WTC11 (cell line): ENCODE results near the gene NAA20. TPM values are rescaled to one million over a fixed set of nuclear protein-coding genes. Genes with fewer than 3 reads are reported as not detected.

Experiments used
- ATAC-seq: fragments of 200-7000 bp; cut with Tn5 transposase; 2 replicates; pipeline ENCODE4 v1.10.0; 2021; ENCODE audit warnings: mild to moderate bottlenecking, moderate library complexity
- CTCF ChIA-PET: fragments of 300-600 bp; sonication (Branson Sonifier 250); formaldehyde crosslinking; loops from one replicate; lab custom pipeline; 2021; ENCODE audit warnings: antibody characterized with exemption; lab: Charles Lee
- POLR2A ChIA-PET: fragments of 350-600 bp; sonication (Branson Sonifier 250); formaldehyde crosslinking; loops from one replicate; lab custom pipeline; 2021; ENCODE audit warnings: antibody characterized with exemption; lab: Charles Lee
- DNase-seq: peaks from one replicate; pipeline ENCODE4 v3.0.0; 2021; ENCODE audit warnings: low spot score
- H3K27ac Mint-ChIP-seq: 2 replicates; pipeline ENCODE4 v1.8.0; 2021; ENCODE audit warnings: mixed read lengths
- H3K27me3 Mint-ChIP-seq: 2 replicates; pipeline ENCODE4 v1.8.0; 2021; ENCODE audit warnings: low read depth, mild to moderate bottlenecking, moderate library complexity, mixed read lengths
- H3K36me3 Mint-ChIP-seq: 2 replicates; pipeline ENCODE4 v1.8.0; 2021; ENCODE audit warnings: mixed read lengths
- H3K4me1 Mint-ChIP-seq: 2 replicates; pipeline ENCODE4 v1.8.0; 2022; ENCODE audit warnings: mixed read lengths
- H3K4me3 Mint-ChIP-seq: 2 replicates; pipeline ENCODE4 v1.8.0; 2021; ENCODE audit warnings: mild to moderate bottlenecking, moderate library complexity, mixed read lengths
- H3K9me3 Mint-ChIP-seq: 2 replicates; pipeline ENCODE4 v1.8.0; 2021; ENCODE audit warnings: mixed read lengths
- ATF1 ChIP-seq: sonication (generic); formaldehyde crosslinking; IDR thresholded peaks from 2 replicates; pipeline ENCODE4 v1.8.1; 2023; ENCODE audit warnings: mild to moderate bottlenecking, moderate library complexity, missing genetic modification reagents
- ATF6 ChIP-seq: sonication (generic); formaldehyde crosslinking; IDR thresholded peaks from 2 replicates; pipeline ENCODE4 v1.8.1; 2023; ENCODE audit warnings: mild to moderate bottlenecking, missing genetic modification reagents
- CREB1 ChIP-seq: sonication (generic); formaldehyde crosslinking; IDR thresholded peaks from 2 replicates; pipeline ENCODE4 v1.8.0; 2023; ENCODE audit warnings: mild to moderate bottlenecking, missing genetic modification reagents
- CREM ChIP-seq: sonication (generic); formaldehyde crosslinking; IDR thresholded peaks from 2 replicates; pipeline ENCODE4 v1.8.1; 2022; ENCODE audit warnings: mild to moderate bottlenecking, missing genetic modification reagents, moderate library complexity
- ESRRA ChIP-seq: sonication (generic); formaldehyde crosslinking; IDR thresholded peaks from 2 replicates; pipeline ENCODE4 v1.8.1; 2022; ENCODE audit warnings: mild to moderate bottlenecking, missing genetic modification reagents, borderline replicate concordance
- ETV6 ChIP-seq: sonication (generic); formaldehyde crosslinking; IDR thresholded peaks from 2 replicates; pipeline ENCODE4 v1.8.1; 2022; ENCODE audit warnings: mild to moderate bottlenecking, missing genetic modification reagents
- FOXK1 ChIP-seq: sonication (generic); formaldehyde crosslinking; IDR thresholded peaks from 2 replicates; pipeline ENCODE4 v1.8.0; 2022; ENCODE audit warnings: mild to moderate bottlenecking, moderate library complexity, missing genetic modification reagents
- GTF2I ChIP-seq: fragments of 250-450 bp; sonication (Bioruptor Pico); conservative IDR thresholded peaks from 2 replicates; pipeline ENCODE4 v1.4.0; 2021; ENCODE audit warnings: mild to moderate bottlenecking
- IRF1 ChIP-seq: sonication (generic); formaldehyde crosslinking; IDR thresholded peaks from 2 replicates; pipeline ENCODE4 v1.8.0; 2023; ENCODE audit warnings: missing genetic modification reagents
- JAZF1 ChIP-seq: fragments of 250-450 bp; sonication (Bioruptor Pico); IDR thresholded peaks from 2 replicates; pipeline ENCODE4 v1.9.0; 2021; ENCODE audit warnings: moderate library complexity, mild to moderate bottlenecking, inconsistent platforms
- MYBL2 ChIP-seq: sonication (generic); formaldehyde crosslinking; IDR thresholded peaks from 2 replicates; pipeline ENCODE4 v1.8.1; 2023; ENCODE audit warnings: mild to moderate bottlenecking, moderate library complexity, missing genetic modification reagents
- NFYB ChIP-seq: sonication (generic); formaldehyde crosslinking; conservative IDR thresholded peaks from 2 replicates; pipeline ENCODE4 v1.8.0; 2022; ENCODE audit warnings: low read depth, missing genetic modification reagents
- SOX15 ChIP-seq: fragments of 250-450 bp; sonication (Bioruptor Pico); IDR thresholded peaks from 2 replicates; pipeline ENCODE4 v1.9.0; 2021; ENCODE audit warnings: mild to moderate bottlenecking
- SP1 ChIP-seq: sonication (generic); formaldehyde crosslinking; conservative IDR thresholded peaks from 2 replicates; pipeline ENCODE4 v1.8.1; 2022; ENCODE audit warnings: missing genetic modification reagents
- TCF7 ChIP-seq: sonication (generic); formaldehyde crosslinking; IDR thresholded peaks from 2 replicates; pipeline ENCODE4 v1.8.0; 2022; ENCODE audit warnings: mild to moderate bottlenecking, low read depth, missing genetic modification reagents, moderate library complexity
- TEAD1 ChIP-seq: sonication (generic); formaldehyde crosslinking; IDR thresholded peaks from 2 replicates; pipeline ENCODE4 v1.8.0; 2022; ENCODE audit warnings: mild to moderate bottlenecking, missing genetic modification reagents
- TEAD4 ChIP-seq: sonication (generic); formaldehyde crosslinking; IDR thresholded peaks from 2 replicates; pipeline ENCODE4 v1.8.0; 2022; ENCODE audit warnings: mild to moderate bottlenecking, missing genetic modification reagents
- USF2 ChIP-seq: sonication (generic); formaldehyde crosslinking; IDR thresholded peaks from 2 replicates; pipeline ENCODE4 v1.8.1; 2023; ENCODE audit warnings: mild to moderate bottlenecking, missing genetic modification reagents, moderate library complexity
- ZNF317 ChIP-seq: sonication (generic); formaldehyde crosslinking; IDR thresholded peaks from 2 replicates; pipeline ENCODE4 v1.8.1; 2023; ENCODE audit warnings: low read depth, mild to moderate bottlenecking, moderate library complexity, missing genetic modification reagents, borderline replicate concordance
- ZSCAN18 ChIP-seq: fragments of 250-450 bp; sonication (Bioruptor Pico); IDR thresholded peaks from 2 replicates; pipeline ENCODE4 v2.1.2; 2022; ENCODE audit warnings: mild to moderate bottlenecking, moderate library complexity
- total RNA-seq: library from RNA; stranded (reverse); gene quantifications from 3 replicates; pipeline ENCODE4 v1.2.3, GENCODE V29; 2021

Gene NAA20
- total RNA-seq, 1 experiment from 2014 or later = 34.0 TPM

GRCh38 chr20:20034486-20034885 is 17.3 kb downstream of the NAA20 start:
- Mint-ChIP-seq H3K36me3 (peaks cover 52% of the 10 kb centered on the region), H3K9me3 (no peaks in the 10 kb centered on the region), H3K27ac (no peak overlapping the region), H3K27me3 (no peaks in the 10 kb centered on the region), H3K4me1 (peaks cover 5% of the 10 kb centered on the region), H3K4me3 (no peak overlapping the region)
- DNase-seq = no peak
- ATAC-seq = no peak
- POLR2A ChIA-PET = no interaction called here
- CTCF ChIA-PET = no interaction called here
- no peak for TF ChIP-seq TCF7 (CRISPR knock-in tag)
- no peak for TF ChIP-seq JAZF1
- no peak for TF ChIP-seq ETV6 (CRISPR knock-in tag)
- no peak for TF ChIP-seq CREB1 (CRISPR knock-in tag)
- TF ChIP-seq GTF2I (CRISPR knock-in tag) = no peak
- no peak for TF ChIP-seq TEAD4 (CRISPR knock-in tag)
- TF ChIP-seq IRF1 (CRISPR knock-in tag) = no peak
- no peak for TF ChIP-seq ATF6 (CRISPR knock-in tag)

GRCh38 chr20:20036756-20037155 is 19.6 kb downstream of the NAA20 start:
- no peak overlapping the region for H3K4me3 Mint-ChIP-seq

More at GRCh38 chr20:20036756-20037155, 19.6 kb downstream of the NAA20 start:
- peaks cover 69% of the 10 kb centered on the region for H3K36me3 Mint-ChIP-seq
- no peaks in the 10 kb centered on the region for H3K27me3 Mint-ChIP-seq
- ATAC-seq (no peak), DNase-seq (no peak)
- H3K9me3 Mint-ChIP-seq = no peaks in the 10 kb centered on the region
- TF ChIP-seq NFYB = no peak
- no peak for TF ChIP-seq ESRRA (CRISPR knock-in tag)
- no peak for TF ChIP-seq ATF1 (CRISPR knock-in tag)
- TF ChIP-seq MYBL2 (CRISPR knock-in tag) = no peak
- no peak for TF ChIP-seq FOXK1 (CRISPR knock-in tag)
- TF ChIP-seq SOX15 (CRISPR knock-in tag) = no peak
- TF ChIP-seq USF2 (CRISPR knock-in tag) = no peak
- no peak for TF ChIP-seq ZNF317 (CRISPR knock-in tag)
- no peak for TF ChIP-seq TCF7 (CRISPR knock-in tag)
- TF ChIP-seq TEAD1 (CRISPR knock-in tag) = no peak
- TF ChIP-seq SP1 = no peak
- no peak for TF ChIP-seq CREB1 (CRISPR knock-in tag)
- no peak for TF ChIP-seq CREM
- no peak for TF ChIP-seq ZSCAN18 (CRISPR knock-in tag)
- no peak for TF ChIP-seq IRF1 (CRISPR knock-in tag)
- no peak overlapping the region for H3K27ac Mint-ChIP-seq
- peaks cover 5% of the 10 kb centered on the region for H3K4me1 Mint-ChIP-seq
- POLR2A ChIA-PET = no interaction called here
- CTCF ChIA-PET = no interaction called here
